SKM-1 treated with dmso at 0.1 percent for 144 hours (cell line): ENCODE measurements around the gene MAN2A2.

Source experiments
- DNase-seq: peaks from one replicate; lab custom pipeline; 2025; ENCODE audit not compliant: unreplicated experiment; lab: John Stamatoyannopoulos, UW

The MAN2A2 gene

GRCh38 chr15:90941038-90941437 lies 37.9 kb downstream of the MAN2A2 start:
- no peak for DNase-seq

GRCh38 chr15:90942354-90943120 lies 39.4 kb downstream of the MAN2A2 start:
- no peak for DNase-seq

DNA sequence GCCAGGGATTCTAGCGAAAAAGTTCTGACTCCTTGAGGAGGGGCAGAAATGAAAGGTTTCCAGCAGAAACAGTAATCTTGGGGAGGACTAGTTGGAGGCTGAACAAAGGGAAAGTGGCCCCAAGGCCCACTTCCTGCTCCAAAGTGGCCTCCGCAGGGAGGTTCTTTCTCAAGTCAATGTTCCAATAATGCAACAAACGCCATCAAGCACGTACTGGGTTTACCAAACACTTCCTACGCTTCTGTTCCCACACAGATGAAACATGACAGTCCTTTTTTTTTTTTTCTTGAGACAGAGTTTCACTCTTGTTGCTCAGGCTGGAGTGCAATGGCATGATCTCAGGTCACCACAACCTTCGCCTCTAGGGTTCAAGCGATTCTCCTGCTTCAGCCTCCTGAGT lies 42.0 kb downstream of the MAN2A2 start:
- no peak for DNase-seq

GRCh38 chr15:90946538-90946937 lies 43.4 kb downstream of the MAN2A2 start:
- no peak for DNase-seq

- no peak for DNase-seq
These were observed 44.0 kb downstream of the MAN2A2 start for GRCh38 chr15:90946941-90947576.

GRCh38 chr15:90947577-90948357 lies 44.7 kb downstream of the MAN2A2 start:
- no peak for DNase-seq

- no peak for DNase-seq
These were observed 45.4 kb downstream of the MAN2A2 start for GRCh38 chr15:90948506-90948905.

GRCh38 chr15:90949979-90950675 lies 47.0 kb downstream of the MAN2A2 start:
- no peak for DNase-seq

DNA sequence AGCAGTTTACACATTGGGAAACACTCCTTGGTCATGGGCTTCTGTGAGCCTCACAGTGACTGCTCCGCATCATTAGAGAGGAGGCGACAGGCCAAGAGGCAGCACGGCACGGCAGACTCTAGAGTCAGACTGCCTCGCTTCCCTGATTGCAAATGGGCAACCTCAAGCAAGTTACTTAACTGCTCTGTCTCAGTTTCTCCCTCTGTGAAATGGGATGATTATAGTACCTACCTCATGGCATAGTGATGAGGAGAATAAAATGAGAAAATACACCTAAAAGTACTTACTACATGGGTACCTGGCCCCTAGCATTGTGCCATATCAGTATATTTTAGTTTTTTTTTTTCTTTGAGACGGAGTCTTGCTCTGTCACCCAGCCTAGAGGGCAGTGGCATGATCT lies 47.6 kb downstream of the MAN2A2 start:
- no peak for DNase-seq

- no peak for DNase-seq
These were observed 50.0 kb downstream of the MAN2A2 start for GRCh38 chr15:90952901-90953677.

DNA sequence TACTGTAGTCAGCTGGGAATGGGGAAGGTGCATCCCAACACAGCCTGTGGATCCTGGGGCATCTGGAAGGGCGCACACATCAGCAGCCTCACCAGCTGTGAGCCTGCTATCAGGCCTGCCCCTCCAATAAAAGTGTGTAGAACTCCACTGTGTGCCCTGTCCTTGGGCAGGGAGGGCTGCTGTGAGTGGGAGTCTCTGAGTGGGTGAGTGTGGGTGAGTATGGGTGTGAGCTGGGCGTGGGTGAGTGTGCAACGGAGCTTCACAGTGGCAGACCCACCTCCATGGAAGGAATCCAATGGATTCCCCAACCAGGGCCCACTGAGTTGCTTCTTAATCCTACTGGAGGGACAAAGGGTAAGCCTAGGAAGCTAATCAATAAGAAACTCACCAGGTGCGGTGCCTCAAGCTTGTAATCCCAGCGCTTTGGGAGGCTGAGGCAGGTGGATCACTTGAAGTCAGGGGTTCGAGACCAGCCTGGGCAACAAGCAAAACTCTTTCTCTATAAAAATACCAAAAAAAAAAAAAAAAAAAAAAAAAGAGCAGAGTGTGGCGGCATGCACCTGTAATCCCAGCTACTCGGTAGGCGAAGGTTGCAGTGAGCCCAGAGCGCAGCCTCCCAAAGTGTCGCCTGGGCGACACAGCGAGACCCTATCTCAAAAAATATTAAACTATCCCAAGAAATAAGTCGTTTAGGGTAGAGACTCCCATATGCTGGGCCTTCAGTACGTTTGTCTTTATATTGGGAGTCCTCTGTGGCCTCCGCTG lies 51.0 kb downstream of the MAN2A2 start:
- DNase-seq: no peak

DNA sequence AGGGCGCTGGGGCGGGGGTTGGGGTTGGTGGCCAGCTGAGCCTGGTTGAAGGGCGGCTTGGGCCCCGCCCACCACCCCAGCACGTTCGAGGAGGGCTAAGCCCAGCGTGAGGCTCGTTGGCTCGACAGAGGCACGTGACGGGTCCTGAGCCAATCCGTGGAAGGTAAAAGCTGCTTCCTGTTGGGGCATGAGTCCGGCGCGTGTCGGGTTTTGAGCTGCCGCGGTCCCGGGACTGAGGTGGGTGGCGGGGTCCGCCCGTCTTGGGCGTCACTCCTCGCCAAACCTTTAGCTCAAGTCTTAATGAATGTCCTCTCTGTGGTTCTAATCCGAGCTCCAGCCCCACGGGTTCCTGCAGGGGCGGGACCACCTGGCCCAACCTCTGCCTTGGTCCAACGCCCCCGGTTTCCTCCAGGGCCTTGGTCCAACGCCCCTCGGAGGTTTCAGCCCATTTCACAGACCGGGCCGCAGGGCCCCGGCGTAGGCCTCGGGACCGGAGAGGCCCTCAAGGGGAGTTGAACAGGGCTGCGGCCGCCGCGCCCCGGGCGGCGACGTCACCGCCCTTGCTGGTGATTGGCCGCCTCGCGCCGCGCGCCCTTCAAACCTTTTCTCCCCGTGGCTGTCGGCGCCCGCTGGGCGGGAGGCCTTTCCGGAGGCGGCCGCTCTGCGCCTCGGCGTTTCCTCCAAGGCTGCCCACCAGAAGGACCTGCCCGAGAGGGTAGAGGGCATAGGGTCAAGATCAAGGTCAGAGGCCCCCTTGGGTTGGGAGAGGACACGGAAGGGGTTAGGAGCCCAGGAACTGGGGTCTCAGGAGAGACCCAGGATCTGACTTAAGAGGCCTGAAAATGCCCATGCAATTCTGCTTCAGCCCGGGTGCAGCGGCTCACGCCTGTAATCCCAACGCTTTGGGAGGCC lies 51.9 kb downstream of the MAN2A2 start, which contains the start of gene RCCD1:
Gene RCCD1 (plus strand): TSS at position 173 of the 912 bp plus-strand sequence. CDS start 1,851 bp downstream, outside the sequence.
- peak; percentile 94 for DNase-seq

DNA sequence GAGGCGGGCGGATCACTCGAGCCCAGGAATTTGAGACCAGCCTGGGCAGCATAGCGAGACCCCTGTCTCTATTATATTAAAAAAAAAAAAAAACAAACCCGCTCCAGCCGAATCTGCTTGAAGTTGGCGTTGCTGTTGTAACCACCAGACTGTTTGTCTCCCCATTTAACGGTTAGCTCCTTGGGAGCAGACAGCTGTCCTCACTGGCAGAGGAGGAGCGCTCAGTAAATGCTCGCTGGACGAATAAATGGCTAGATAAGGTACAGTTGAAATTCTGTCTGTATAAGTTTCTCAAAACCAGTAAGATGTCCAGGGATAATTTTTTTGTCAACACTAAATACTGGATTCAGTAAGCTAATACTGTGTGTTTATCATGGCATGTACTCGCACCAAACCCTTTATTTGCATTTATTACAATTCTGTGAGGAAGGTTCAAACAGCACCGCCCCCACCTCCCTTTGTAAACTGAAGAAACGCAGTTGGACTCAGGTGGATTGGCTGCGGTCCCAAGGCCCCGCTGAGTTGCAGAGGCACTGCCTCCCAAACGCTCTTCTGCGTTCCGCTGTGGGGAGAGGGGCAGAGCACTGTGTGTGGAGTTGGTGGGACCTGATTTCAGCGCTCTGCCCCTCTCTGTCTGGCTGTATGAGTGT lies 52.6 kb downstream of the MAN2A2 start:
- no peak for DNase-seq

DNA sequence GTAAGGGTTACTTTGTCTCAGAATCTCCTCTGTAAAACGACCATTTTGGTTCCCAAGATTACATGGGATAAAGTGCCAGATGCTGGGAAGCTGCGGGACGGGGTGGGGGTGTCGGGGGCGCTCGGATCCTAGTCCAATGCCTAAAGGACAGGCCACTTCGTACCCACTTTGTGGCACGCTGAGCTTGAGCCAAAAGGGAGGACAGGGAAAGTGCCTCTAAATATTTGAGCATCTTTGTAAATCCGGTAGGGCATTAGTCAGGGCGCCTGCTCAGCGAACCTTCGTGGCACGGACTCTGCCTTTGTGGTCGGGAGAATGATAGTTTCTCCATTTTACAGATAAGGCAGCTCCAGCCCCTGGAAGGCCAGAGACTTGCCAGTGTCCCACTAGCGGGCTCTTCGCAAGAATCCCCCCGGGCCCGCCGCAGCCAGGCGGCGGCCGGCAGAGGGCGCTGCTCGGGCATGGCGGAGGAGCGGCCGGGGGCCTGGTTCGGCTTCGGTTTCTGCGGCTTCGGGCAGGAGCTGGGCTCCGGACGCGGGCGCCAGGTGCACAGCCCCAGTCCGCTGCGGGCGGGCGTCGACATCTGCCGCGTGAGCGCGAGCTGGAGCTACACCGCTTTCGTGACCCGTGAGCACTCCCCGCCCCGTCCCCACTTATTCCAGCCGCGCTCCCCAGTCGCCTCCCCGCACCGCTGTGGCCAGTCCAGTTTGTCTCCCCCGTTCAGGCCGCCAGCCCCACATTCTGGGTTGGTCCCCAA lies 53.4 kb downstream of the MAN2A2 start:
- no peak for DNase-seq

- DNase-seq: no peak
These were observed 54.1 kb downstream of the MAN2A2 start for GRCh38 chr15:90957031-90957790.

DNA sequence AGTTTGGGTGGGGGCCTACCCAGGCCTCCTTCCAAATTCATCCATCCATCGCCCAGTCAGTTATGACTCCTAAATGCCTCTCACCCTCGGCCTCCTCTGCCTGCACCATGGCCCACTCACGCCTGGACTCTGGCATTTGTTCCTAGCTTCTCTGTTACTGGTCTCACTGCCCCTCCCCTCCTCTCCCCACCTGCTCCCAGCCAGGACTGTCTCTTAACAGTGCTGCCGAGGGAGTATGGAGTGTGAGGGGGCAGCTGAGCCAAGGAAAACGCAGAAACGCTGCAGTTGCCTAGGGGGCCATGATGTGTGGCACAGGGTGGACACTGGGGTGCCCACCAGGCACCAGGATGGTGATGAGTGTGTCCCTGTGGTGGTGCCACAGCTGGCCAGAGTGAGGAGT lies 54.7 kb downstream of the MAN2A2 start:
- no peak for DNase-seq
